BJ (cell line): Measurements from ENCODE around the gene SKAP1. TPM values are rescaled to one million over a fixed set of nuclear protein-coding genes. Genes with fewer than 3 reads are reported as not detected.

ENCODE experiments used
- CTCF ChIA-PET: fragments of 350-600 bp; formaldehyde crosslinking; extraction: SDS; loops from one replicate; lab custom pipeline; 2021; ENCODE audit warnings: antibody characterized with exemption, inconsistent platforms; lab: Yijun Ruan, JAX
- POLR2A ChIA-PET: fragments of 300-600 bp; sonication (Branson Sonifier 250); formaldehyde crosslinking; extraction: SDS; loops from one replicate; lab custom pipeline; 2021; ENCODE audit warnings: antibody characterized with exemption; lab: Charles Lee
- DNase-seq: peaks from one replicate; pipeline ENCODE4 v3.0.0-alpha.2; 2011; ENCODE audit warnings: low read depth
- H3K27me3 ChIP-seq: 2 replicates; pipeline ENCODE4 v1.6.0; 2011; ENCODE audit warnings: low read length; ENCODE audit not compliant: control insufficient read depth, insufficient read depth
- H3K36me3 ChIP-seq: 2 replicates; pipeline ENCODE4 v1.5.1; 2011; ENCODE audit warnings: low read length; ENCODE audit not compliant: control insufficient read depth, insufficient read depth
- H3K4me3 ChIP-seq: 2 replicates; pipeline ENCODE4 v1.5.1; 2011; ENCODE audit warnings: low read depth, mild to moderate bottlenecking, control low read depth, low read length
- CTCF ChIP-seq: IDR thresholded peaks from 2 replicates; pipeline ENCODE4 v1.5.1; 2011; ENCODE audit warnings: low read depth, mild to moderate bottlenecking, control low read depth, inconsistent platforms, low read length, moderate library complexity; ENCODE audit not compliant: insufficient read depth
- polyA plus RNA-seq: library from polyadenylated mRNA; depleted of rRNA; stranded (reverse); fragments of >200 nt; gene quantifications from 2 replicates; pipeline ENCODE4 v1.2.3, GENCODE V29; 2011

SKAP1 gene
- polyA plus RNA-seq, 1 experiment = not detected

- no peak for DNase-seq
- H3K4me3 ChIP-seq = no peak overlapping the region
- no peak for TF ChIP-seq CTCF
- ChIA-PET POLR2A (no interaction called here), CTCF (no interaction called here)
- H3K36me3 ChIP-seq = no peaks in the 10 kb centered on the region
- peaks cover 38% of the 10 kb centered on the region for H3K27me3 ChIP-seq
Observed at GRCh38 chr17:48184721-48185120, 245.3 kb downstream of the SKAP1 start.

GRCh38 chr17:48181653-48182052 is 248.4 kb downstream of the SKAP1 start:
- CTCF ChIA-PET = interaction anchor here (0.7 to 1.8 kb wide), 3 partner anchors 11 to 34 kb away, joined by 3 to 9 read pairs (median 3); no protein-coding TSS in a partner anchor
- Histone ChIP-seq H3K36me3 (no peaks in the 10 kb centered on the region), H3K4me3 (no peak overlapping the region), H3K27me3 (peaks cover 34% of the 10 kb centered on the region)
- POLR2A ChIA-PET = no interaction called here
- no peak for DNase-seq
- peak; percentile 51 for TF ChIP-seq CTCF

- POLR2A ChIA-PET = no interaction called here
- DNase-seq = no peak
- Histone ChIP-seq H3K27me3 (peaks cover 32% of the 10 kb centered on the region), H3K4me3 (no peak overlapping the region), H3K36me3 (no peaks in the 10 kb centered on the region)
- CTCF ChIA-PET = interaction anchor here (0.7 to 1.8 kb wide), 2 partner anchors 12 to 34 kb away, joined by 3 to 9 read pairs; no protein-coding TSS in a partner anchor
- TF ChIP-seq CTCF = no peak
Observed at GRCh38 chr17:48180842-48181629, 249.0 kb downstream of the SKAP1 start.

GRCh38 chr17:48179071-48179945 is 250.7 kb downstream of the SKAP1 start:
- Histone ChIP-seq H3K36me3 (no peaks in the 10 kb centered on the region), H3K27me3 (peaks cover 25% of the 10 kb centered on the region), H3K4me3 (no peak overlapping the region)
- ChIA-PET POLR2A (no interaction called here), CTCF (interaction anchor here (0.7 to 1.4 kb wide), 2 partner anchors 16 to 80 kb away, joined by 4 read pairs; no protein-coding TSS in a partner anchor)
- TF ChIP-seq CTCF = no peak
- DNase-seq = no peak

GRCh38 chr17:48178317-48178716 is 251.7 kb downstream of the SKAP1 start:
- H3K27me3 ChIP-seq = peaks cover 24% of the 10 kb centered on the region
- POLR2A ChIA-PET = no interaction called here
- H3K4me3 ChIP-seq = no peak overlapping the region
- TF ChIP-seq CTCF = no peak
- no peak for DNase-seq
- CTCF ChIA-PET = interaction anchor here (0.6 to 1.4 kb wide), 2 partner anchors 15 to 152 kb away, joined by 3 to 4 read pairs; no protein-coding TSS in a partner anchor
- H3K36me3 ChIP-seq = no peaks in the 10 kb centered on the region
